GM21360 (cell line): ENCODE measurements around the gene TMEM141.
"Not testable (repeated sequence)": the region's sequence is repeated elsewhere in the genome, so short reads cannot be mapped to it uniquely, and the experiment has no call there.

Experiments
- ATAC-seq: cut with Tn5 transposase; IDR thresholded peaks from one replicate; pipeline ENCODE4 v1.9.1; 2021; ENCODE audit warnings: mild to moderate bottlenecking, moderate library complexity; ENCODE audit not compliant: unreplicated experiment

Gene TMEM141

DNA sequence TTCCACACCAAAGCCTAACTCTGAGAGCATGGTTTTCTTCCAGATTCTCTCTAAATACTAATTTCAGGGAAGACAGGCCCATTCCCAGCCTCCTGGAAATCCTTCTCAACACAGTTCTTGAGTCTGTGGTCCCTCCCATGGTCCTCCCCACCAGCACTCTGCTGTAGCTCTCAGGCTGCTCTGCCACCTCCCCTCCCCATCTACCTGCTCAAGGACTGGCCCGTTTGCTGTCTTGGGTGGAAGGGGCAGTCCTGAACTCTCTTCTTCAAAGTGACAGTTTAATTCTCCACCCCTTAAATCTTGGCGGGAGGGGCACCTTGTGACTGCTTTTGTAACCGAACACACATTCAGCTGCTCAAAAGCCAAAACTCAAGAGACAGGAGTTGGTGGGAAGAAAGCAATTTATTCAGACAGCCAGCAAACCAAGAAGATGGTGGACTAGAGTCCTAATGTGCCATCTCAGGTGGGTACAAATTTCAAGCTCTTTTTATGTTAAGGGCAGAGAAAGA lies 19.2 kb upstream of the TMEM141 start:
- ATAC-seq = no peak

DNA sequence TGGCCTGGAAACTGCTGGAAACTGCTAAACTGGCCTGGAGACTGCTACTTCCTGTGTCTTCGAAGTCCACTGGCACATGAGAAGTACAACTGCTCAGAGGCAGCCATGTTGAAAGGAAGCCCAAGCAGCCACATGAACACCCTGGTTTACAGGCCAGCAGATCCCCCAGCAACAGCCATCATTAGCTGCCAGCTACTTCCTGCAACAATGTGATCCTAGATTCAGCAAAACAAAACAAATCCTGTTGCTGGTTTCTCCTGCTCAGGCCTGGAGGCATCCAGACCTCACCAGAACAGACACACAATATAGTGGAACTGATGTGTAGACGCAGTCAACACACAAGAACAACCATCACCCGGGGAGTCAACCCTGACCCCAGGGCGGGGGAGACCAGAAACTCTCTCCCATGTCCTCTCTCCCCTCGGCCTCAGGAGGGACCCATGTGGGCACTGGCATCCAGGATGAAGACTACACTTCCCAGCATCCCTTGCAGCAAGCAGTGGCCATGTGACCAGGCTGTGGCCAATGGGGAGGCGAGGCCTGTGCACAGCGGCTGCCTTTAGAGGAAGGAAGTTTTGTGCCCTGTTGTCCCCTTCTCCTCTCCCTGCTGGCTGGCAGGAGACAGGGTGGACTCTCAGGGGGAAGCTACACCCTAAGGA lies 17.6 kb upstream of the TMEM141 start:
- ATAC-seq = no peak

DNA sequence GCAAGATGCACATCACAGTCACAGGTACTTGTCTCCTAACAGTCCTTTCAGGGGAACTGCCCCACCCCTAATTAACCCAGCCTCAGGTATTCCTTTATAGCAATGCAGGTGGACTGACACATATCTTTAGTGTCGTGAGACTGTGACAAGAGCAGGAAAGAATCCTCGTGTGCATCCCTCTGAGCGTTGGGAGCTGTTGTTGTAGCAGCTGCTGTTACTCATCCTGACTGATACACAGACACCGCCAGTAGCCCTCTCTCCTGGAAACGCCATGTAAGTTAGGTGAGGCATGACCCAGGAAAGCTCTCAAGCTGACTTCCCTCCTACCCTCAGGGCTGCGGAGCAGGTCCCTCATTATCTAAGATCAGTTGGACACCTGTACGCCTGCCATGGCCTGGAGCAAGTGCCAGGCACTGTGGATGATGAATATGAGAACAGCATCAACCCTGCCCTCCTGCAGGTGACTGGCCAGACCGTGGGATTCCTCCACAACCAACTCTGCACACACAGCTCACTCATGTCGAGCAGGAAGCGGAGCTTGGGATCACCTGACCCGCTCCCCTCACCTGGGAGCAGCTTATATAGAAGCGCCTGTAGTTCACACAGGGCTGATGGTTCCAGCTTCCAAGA lies 16.6 kb upstream of the TMEM141 start:
- ATAC-seq = no peak

DNA sequence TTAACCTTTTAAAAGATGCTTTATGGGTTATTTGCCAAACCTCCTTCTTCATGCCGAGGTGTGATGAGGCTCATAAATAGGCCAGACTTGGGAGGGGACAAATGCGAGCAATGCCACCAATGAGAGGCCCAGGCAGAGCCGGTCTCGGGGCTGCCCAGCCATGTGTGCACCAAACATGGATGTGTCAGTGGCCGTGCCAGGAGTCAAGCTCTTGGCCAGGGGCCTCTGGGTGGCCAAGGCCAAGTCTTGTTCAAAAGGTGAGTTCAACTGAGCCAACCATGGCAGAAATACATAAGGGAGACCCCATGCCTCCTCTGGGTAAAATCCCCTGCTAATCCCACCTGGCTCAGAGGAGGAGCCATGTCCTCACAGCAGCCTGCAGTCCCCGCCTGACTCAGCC lies 16.0 kb upstream of the TMEM141 start:
- no peak for ATAC-seq

GRCh38 chr9:136776947-136777346 lies 14.2 kb upstream of the TMEM141 start:
- no peak for ATAC-seq

GRCh38 chr9:136777359-136777758 lies 13.8 kb upstream of the TMEM141 start:
- ATAC-seq = no peak

DNA sequence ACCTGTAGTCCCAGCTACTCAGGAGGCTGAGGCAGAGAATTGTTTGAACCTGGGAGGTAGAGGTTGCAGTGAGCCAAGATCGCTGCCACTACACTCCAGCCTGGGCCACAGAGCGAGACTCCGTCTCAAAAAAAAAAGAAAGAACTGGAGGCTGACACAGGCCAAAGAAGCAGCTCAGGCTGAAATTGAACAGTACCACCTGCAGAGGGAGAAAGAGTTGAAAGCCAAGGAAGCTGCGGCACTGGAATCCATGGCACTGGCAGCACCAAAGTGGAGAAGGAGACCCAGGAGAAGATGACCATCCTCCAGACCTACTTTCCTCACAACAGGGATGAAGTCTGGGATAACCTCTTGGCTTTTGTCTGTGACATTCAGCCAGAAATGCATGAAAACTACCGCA lies 11.3 kb upstream of the TMEM141 start:
- ATAC-seq = no peak

DNA sequence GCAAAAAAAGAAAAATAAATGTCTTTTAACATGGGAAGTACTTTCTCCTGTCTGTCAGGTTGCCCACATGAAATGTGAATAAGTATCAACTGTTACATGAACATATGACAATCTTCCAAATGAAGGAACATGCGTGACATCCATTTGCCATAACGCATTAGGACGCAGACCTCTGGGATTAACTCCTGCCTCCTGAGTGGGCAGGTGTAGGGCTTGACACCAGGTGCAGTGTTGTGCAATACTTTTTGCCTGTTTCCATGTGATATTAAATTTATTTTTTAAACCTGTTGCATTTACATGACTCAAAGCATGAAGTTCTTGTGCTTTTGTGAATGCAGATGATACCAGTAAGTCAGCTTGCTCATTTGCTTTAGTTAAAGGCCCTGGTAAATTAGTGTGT lies 8.7 kb upstream of the TMEM141 start:
- ATAC-seq = no peak

- no peak for ATAC-seq
Observed at GRCh38 chr9:136784249-136784996, 6.7 kb upstream of the TMEM141 start.

DNA sequence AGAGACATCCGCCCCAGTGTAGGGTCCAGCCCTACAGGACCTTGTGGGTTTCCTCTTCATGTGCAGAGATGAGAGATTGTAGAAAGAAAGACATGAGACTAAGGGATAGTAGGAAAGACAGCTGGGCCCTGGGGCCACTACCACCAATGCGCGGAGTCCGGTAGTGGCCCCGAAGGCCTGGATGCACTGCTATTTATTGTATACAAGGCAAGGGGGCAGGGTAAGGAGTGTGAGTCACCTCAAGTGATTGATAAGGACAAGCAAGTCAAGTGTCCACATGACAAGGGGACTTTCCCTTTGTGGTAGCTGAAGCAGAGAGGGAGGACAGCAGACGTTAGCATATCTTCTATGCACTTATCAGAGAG lies 6.2 kb upstream of the TMEM141 start:
- ATAC-seq = no peak

GRCh38 chr9:136785565-136786355 lies 5.4 kb upstream of the TMEM141 start:
- not testable (repeated sequence) for ATAC-seq

DNA sequence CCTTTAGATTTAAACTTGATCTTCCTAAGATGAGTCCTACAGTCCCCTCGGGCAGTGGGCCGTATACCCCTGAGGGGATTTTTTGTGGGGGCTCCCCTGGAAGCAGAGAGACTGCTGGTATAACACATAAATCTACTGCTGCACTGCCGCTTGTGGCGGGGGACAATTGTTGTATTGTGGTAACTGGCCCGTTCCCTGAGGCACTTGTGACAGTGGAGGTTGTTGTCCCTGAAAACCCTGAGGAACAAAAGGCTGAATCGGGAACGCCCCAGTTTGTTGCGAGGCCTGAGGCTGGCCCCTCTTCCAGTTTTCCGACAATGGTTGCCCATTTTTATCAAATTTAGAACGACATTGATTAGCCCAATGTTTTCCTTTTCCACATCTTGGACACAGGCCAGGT lies 4.7 kb upstream of the TMEM141 start:
- ATAC-seq = no peak

GRCh38 chr9:136786983-136787382 lies 4.2 kb upstream of the TMEM141 start:
- ATAC-seq = not testable (repeated sequence)

GRCh38 chr9:136787690-136788400 lies 3.3 kb upstream of the TMEM141 start:
- no peak for ATAC-seq

- ATAC-seq = not testable (repeated sequence)
Observed at GRCh38 chr9:136788644-136789522, 2.3 kb upstream of the TMEM141 start.

DNA sequence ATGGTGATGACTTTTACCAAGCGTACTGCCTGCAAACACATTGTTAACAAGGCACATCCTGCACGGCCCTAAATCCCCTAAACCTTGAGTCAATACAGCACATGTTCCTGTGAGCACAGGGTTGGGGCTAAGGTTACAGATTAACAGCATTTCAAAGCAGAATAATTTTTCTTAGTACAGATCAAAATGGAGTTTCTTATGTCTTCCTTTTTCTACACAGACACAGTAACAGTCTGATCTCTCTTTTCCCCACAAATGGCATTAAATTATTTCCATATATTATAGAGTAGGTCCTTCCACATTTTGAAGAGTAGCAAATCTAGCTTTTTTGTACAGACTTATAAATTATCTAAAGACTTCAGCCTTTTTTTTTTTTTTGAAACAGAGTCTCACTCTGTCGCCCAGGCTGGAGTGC lies 1.6 kb upstream of the TMEM141 start:
- ATAC-seq = no peak

DNA sequence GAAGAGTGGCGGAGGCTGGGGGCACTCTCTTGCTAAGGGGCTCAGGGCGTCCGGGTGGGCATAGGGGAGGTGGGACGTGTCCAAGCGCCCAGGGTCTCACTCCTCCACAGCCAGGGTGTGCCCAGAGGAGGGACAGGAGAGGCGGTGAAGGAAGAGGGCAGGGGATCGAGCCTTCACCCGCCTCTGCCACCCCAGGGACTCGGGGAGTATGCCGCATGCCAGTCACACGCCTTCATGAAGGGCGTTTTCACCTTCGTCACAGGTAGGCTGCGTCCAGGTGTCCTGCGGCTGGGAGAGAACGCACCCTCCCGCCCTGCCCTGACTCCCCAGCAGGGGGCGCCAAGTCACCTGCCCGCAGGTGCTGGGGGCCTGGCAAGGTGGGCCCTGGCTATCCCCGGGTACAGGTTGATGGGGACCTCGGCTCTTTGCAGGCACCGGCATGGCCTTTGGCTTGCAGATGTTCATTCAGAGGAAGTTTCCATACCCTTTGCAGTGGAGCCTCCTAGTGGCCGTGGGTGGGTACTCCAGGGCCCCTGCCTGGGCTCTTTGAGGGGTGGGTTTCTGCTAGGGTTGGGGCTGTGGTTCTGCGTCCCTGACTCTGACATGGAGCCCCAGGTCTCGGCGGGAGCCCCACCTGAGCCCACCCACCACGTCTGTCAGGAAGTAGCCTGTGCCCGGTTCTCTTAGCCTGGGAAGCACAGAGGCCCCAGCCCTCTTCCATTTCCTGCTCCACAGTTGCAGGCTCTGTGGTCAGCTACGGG lies 552 bp downstream of the TMEM141 start:
- no peak for ATAC-seq

DNA sequence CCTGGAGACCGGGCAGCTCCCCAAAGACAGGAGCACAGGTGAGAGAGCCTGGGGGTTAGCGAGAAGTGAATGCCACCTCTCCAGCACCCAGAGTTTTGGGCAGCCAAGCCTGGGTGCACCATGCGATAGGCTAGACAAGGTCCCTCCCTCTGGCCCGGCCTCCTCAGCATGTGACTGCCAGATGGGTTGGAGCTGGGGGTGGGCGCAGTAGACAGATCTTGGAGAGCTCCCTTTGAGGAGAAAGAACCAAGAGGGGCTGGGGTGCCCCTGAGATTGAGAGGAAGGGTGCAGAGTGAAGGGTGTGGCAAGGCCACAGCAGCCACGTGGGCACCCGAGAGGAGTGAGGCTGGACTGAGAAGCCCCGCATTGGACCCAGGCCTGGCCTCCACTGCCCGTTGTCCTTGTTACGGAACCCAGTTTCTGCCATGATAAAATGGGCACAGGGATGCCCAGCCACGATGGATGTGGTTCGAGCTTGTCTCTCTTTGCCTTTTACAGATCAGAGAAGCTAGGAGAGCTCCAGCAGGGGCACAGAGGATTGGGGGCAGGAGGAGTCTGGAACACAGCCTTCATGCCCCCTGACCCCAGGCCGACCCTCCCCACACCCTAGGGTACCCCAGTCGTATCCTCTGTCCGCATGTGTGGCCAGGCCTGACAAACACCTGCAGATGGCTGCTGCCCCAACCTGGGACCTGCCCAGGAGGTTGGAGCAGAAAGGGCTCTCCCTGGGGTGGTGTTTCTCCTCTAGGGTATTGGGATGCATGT lies 1.4 kb downstream of the TMEM141 start:
- ATAC-seq = no peak
